K562 (cell line): ENCODE results near the gene CD4. TPM values are rescaled to one million over a fixed set of nuclear protein-coding genes. Genes with fewer than 3 reads are reported as not detected.
A peak's percentile ranks its signal among the peaks of the same experiment; 100 is the strongest.

ENCODE experiments used
- ELF4 ChIP-seq: fragments of 450-650 bp; formaldehyde crosslinking; IDR thresholded peaks from 2 replicates; pipeline ENCODE4 v1.4.0; 2022; ENCODE audit warnings: missing genetic modification characterization
- HDAC1 ChIP-seq, 2 experiments: fragments of 450-650 bp; IDR thresholded peaks; 2 replicates each; pipeline ENCODE4 v1.6.1; 2016 to 2017; ENCODE audit warnings: inconsistent platforms in 1 of 2, mild to moderate bottlenecking in 1 of 2, moderate library complexity in 1 of 2
- KLF16 ChIP-seq: IDR thresholded peaks from 2 replicates; pipeline ENCODE4 v1.6.1; 2016; ENCODE audit warnings: antibody characterized with exemption
- NBN ChIP-seq: fragments of 450-650 bp; IDR thresholded peaks from 2 replicates; pipeline ENCODE4 v1.6.1; 2016; ENCODE audit warnings: low read depth, mild to moderate bottlenecking
- NFE2L1 ChIP-seq: fragments of 450-650 bp; IDR thresholded peaks from 2 replicates; pipeline ENCODE4 v1.6.1; 2016; ENCODE audit warnings: missing genetic modification characterization, low read depth, mild to moderate bottlenecking, missing compliant biosample characterization, moderate library complexity, borderline replicate concordance
- NUFIP1 ChIP-seq: fragments of 450-650 bp; IDR thresholded peaks from 2 replicates; pipeline ENCODE4 v1.6.1; 2018; ENCODE audit not compliant: partially characterized antibody
- PRPF4 ChIP-seq: fragments of 200-400 bp; formaldehyde crosslinking; IDR thresholded peaks from one replicate; pipeline ENCODE4 v1.6.1; 2017; ENCODE audit warnings: low read length, low read depth, mild to moderate bottlenecking; ENCODE audit not compliant: insufficient read depth, poor library complexity, severe bottlenecking
- RBBP5 ChIP-seq: fragments of 200-600 bp; sonication (generic); IDR thresholded peaks from 2 replicates; pipeline ENCODE4 v1.6.1; 2012; ENCODE audit warnings: borderline replicate concordance, mild to moderate bottlenecking, low read length, control low read depth, inconsistent platforms; ENCODE audit not compliant: insufficient read depth, poor library complexity, severe bottlenecking
- ZNF274 ChIP-seq: IDR thresholded peaks from 2 replicates; pipeline ENCODE4 v1.6.1; 2011; ENCODE audit warnings: low read depth, mild to moderate bottlenecking, low read length, moderate library complexity, borderline replicate concordance
- polyA plus RNA-seq, 8 experiments: library from polyadenylated mRNA; depleted of rRNA in 4 of 8; stranded (reverse) in 5 of 8; unstranded in 3 of 8; fragments of >200 nt; fragmentation: Nextera tagmentation in 2 of 8; fragmentation: Illumina TruSeq in 1 of 8; extraction: Ambion mirVana in 2 of 8; extraction: Trizol in 1 of 8; gene quantifications; 2 replicates each; pipeline versions ENCODE4 v1.2.1 to v1.2.3, GENCODE V29; 2011 to 2014; ENCODE audit warnings: inconsistent platforms in 1 of 8, missing spikeins in 1 of 8
- total RNA-seq, 7 experiments: library from RNA; depleted of rRNA in 6 of 7; stranded (reverse); fragments of >200 nt in 6 of 7; fragmentation: Illumina TruSeq in 2 of 7; extraction: Trizol in 2 of 7; gene quantifications; 2 replicates each; pipeline versions ENCODE4 v1.2.1 to v1.2.3, GENCODE V29; 2011 to 2021; ENCODE audit warnings: low replicate concordance in 1 of 7
- TF ChIP-seq, protein P1 (sequence below), 2 experiments: fragments of 450-650 bp; formaldehyde crosslinking in 1 of 2; IDR thresholded peaks; 2 replicates each; pipeline versions ENCODE4 v1.4.0 to v1.6.1; 2014 to 2020; ENCODE audit warnings: mild to moderate bottlenecking in 2 of 2, borderline replicate concordance in 1 of 2, low read depth in 1 of 2
- TF ChIP-seq, protein P2 (sequence below): fragments of 450-650 bp; formaldehyde crosslinking; IDR thresholded peaks from 2 replicates; pipeline ENCODE4 v1.4.0; 2020; ENCODE audit warnings: mild to moderate bottlenecking, moderate library complexity
- TF ChIP-seq, protein P3 (sequence below): sonication (generic); formaldehyde crosslinking; IDR thresholded peaks from 2 replicates; pipeline ENCODE4 v1.8.0; 2022; ENCODE audit warnings: mild to moderate bottlenecking, missing genetic modification reagents
- TF ChIP-seq, protein P4 (sequence below): fragments of 250-450 bp; sonication (Bioruptor Pico); IDR thresholded peaks from 2 replicates; pipeline ENCODE4 v1.5.0; 2021

CD4 gene
- total and polyA plus RNA-seq, 9 of the 15 experiments (the other 6 are each of a cell fraction or from before 2014, with no cell fraction given): 0.06 to 0.27 (median 0.09) TPM; not detected in 5

DNA sequence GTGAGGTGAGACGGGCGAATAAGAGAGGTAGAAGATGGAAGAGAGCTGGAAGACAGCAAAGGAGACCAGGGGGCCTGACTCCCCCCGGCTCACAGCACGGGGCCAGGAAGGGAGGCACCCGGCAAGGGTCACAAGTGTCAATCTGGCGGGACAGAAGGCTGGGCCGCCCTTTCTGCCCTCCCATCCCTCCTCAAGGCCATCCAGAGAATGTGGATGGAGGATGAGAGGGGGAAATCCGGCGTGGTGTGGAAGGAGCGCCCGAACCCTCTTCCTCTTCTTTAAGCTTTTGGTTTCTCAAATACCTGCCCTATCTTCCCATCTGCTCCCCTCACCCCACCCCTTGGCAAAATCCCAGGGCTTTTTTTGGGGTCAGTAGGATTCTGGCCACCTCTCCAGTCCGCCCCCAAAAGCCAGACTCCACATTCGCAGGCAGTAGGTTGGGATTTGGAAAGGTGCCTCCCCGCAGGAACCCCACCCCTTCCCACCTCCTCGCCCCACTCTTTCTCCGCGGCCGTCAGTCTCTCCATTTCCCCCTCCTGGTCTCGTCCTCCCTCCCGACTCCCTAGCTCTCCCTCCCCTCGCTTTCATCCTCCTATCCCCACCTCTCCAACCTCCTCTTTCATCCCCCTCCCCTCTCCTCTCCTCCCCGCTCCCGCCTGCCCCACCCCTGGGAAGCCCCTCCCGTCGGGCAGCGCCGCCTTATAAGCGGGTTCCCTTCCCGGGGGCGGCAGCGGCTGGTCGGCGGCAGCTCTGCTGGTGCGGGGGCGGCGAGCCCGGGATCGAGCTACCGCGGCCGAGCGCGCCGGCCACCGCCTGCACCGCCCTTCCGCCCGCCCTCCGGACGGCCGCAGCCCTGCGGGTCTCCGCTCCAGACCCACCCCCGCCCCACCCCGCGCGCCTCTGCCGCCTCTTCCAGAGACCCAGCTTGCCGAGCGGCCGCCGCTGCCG, 23.4 kb upstream of the CD4 start, which contains the start of gene PTMS (continued):
- TF ChIP-seq, protein P1, sequence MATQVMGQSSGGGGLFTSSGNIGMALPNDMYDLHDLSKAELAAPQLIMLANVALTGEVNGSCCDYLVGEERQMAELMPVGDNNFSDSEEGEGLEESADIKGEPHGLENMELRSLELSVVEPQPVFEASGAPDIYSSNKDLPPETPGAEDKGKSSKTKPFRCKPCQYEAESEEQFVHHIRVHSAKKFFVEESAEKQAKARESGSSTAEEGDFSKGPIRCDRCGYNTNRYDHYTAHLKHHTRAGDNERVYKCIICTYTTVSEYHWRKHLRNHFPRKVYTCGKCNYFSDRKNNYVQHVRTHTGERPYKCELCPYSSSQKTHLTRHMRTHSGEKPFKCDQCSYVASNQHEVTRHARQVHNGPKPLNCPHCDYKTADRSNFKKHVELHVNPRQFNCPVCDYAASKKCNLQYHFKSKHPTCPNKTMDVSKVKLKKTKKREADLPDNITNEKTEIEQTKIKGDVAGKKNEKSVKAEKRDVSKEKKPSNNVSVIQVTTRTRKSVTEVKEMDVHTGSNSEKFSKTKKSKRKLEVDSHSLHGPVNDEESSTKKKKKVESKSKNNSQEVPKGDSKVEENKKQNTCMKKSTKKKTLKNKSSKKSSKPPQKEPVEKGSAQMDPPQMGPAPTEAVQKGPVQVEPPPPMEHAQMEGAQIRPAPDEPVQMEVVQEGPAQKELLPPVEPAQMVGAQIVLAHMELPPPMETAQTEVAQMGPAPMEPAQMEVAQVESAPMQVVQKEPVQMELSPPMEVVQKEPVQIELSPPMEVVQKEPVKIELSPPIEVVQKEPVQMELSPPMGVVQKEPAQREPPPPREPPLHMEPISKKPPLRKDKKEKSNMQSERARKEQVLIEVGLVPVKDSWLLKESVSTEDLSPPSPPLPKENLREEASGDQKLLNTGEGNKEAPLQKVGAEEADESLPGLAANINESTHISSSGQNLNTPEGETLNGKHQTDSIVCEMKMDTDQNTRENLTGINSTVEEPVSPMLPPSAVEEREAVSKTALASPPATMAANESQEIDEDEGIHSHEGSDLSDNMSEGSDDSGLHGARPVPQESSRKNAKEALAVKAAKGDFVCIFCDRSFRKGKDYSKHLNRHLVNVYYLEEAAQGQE (IDR thresholded peaks at IDR 0.05; ENCODE audit: borderline replicate concordance): peak; percentile 50; the same call in 1 of the 2 replicates
- TF ChIP-seq, protein P1 (CRISPR knock-in tag; IDR thresholded peaks at IDR 0.05; ENCODE audit: low read depth): no peak
- TF ChIP-seq NBN (no peak; the same call in 1 of the 2 replicates), ELF4 (no peak), HDAC1 (IDR thresholded peaks at IDR 0.05) (peak in 1 of 2 experiments; percentile 58; a peak in 2 of 4 replicates), KLF16 (no peak), NFE2L1 (tag) (no peak), NUFIP1 (no peak), RBBP5 (peak; percentile 48), PRPF4 (no peak), ZNF274 (no peak)
- TF ChIP-seq, protein P2, sequence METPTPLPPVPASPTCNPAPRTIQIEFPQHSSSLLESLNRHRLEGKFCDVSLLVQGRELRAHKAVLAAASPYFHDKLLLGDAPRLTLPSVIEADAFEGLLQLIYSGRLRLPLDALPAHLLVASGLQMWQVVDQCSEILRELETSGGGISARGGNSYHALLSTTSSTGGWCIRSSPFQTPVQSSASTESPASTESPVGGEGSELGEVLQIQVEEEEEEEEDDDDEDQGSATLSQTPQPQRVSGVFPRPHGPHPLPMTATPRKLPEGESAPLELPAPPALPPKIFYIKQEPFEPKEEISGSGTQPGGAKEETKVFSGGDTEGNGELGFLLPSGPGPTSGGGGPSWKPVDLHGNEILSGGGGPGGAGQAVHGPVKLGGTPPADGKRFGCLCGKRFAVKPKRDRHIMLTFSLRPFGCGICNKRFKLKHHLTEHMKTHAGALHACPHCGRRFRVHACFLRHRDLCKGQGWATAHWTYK (CRISPR knock-in tag): no peak
- TF ChIP-seq, protein P3, sequence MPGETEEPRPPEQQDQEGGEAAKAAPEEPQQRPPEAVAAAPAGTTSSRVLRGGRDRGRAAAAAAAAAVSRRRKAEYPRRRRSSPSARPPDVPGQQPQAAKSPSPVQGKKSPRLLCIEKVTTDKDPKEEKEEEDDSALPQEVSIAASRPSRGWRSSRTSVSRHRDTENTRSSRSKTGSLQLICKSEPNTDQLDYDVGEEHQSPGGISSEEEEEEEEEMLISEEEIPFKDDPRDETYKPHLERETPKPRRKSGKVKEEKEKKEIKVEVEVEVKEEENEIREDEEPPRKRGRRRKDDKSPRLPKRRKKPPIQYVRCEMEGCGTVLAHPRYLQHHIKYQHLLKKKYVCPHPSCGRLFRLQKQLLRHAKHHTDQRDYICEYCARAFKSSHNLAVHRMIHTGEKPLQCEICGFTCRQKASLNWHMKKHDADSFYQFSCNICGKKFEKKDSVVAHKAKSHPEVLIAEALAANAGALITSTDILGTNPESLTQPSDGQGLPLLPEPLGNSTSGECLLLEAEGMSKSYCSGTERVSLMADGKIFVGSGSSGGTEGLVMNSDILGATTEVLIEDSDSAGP (CRISPR knock-in tag): no peak
- TF ChIP-seq, protein P4, sequence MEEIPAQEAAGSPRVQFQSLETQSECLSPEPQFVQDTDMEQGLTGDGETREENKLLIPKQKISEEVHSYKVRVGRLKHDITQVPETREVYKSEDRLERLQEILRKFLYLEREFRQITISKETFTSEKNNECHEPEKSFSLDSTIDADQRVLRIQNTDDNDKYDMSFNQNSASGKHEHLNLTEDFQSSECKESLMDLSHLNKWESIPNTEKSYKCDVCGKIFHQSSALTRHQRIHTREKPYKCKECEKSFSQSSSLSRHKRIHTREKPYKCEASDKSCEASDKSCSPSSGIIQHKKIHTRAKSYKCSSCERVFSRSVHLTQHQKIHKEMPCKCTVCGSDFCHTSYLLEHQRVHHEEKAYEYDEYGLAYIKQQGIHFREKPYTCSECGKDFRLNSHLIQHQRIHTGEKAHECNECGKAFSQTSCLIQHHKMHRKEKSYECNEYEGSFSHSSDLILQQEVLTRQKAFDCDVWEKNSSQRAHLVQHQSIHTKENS (CRISPR knock-in tag): no peak
